Right renal cortex interstitium (tissue), 3 donors: ENCODE results near the gene SBNO2. TPM values are rescaled to one million over a fixed set of nuclear protein-coding genes. Genes with fewer than 3 reads are reported as not detected.

Experiments used
- DNase-seq, 3 donors: peaks; one replicate each; pipeline ENCODE4 v3.0.0-alpha.2; 2013; ENCODE audit warnings: low read depth in 3 of 3, low spot score in 2 of 3
- polyA plus RNA-seq, 3 donors: library from polyadenylated mRNA; unstranded; fragments of 120-200 nt; gene quantifications; one replicate each; pipeline ENCODE4 v1.2.1, GENCODE V29; 2013; ENCODE audit not compliant: insufficient read length in 3 of 3

SBNO2 gene
- polyA plus RNA-seq, 3 donors = 13.4 to 15.6 (median 14.6) TPM

DNA sequence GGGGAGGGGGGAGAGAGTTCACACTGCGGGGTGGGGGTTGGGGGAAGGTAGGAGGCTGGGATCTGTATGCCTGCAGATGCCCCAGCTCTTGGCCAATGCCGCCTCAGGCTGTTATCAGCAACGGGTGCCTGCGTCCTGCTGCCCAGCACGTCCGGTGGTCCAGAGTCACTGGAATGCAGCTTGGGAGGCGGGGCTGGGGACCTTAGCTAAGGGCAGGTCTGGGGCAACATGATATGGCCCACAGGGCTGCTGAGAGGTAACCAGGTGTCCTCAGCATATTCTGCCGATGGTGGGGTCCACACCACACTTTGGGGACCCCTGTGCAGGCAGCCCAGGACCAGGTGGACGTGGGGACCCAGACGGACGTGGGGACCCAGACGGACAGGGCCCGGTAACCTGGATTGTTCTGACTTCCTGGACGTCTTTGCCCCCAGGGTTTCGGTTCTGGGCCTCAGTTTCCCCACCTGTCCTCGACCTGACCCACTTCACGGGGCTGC lies 107.8 kb downstream of the SBNO2 start:
- DNase-seq = no peak

DNA sequence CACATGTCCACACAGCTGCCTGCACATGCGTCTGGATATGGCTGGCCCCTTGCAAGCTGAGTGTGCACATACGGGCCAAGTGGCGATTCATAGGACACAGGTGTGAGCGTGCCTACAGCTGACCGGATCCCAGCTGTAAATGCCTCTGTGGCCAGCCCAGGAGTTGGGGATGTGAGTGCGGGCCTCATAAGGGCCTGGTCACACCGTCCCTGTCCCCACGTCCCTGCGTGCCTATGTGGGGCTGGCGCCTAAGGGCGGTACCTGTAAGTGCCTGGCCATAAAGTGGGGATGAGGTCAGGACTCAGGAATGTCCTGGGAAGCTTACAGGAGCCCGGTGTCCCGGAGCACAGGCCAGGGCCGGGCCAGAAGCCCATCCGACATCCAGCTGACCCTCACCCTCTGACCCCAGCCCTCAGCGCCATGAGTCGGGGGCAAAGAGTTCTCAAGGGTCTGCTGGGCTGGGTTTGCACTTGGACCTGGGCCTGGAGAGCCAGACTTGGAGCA lies 108.4 kb downstream of the SBNO2 start:
- no peak for DNase-seq

DNA sequence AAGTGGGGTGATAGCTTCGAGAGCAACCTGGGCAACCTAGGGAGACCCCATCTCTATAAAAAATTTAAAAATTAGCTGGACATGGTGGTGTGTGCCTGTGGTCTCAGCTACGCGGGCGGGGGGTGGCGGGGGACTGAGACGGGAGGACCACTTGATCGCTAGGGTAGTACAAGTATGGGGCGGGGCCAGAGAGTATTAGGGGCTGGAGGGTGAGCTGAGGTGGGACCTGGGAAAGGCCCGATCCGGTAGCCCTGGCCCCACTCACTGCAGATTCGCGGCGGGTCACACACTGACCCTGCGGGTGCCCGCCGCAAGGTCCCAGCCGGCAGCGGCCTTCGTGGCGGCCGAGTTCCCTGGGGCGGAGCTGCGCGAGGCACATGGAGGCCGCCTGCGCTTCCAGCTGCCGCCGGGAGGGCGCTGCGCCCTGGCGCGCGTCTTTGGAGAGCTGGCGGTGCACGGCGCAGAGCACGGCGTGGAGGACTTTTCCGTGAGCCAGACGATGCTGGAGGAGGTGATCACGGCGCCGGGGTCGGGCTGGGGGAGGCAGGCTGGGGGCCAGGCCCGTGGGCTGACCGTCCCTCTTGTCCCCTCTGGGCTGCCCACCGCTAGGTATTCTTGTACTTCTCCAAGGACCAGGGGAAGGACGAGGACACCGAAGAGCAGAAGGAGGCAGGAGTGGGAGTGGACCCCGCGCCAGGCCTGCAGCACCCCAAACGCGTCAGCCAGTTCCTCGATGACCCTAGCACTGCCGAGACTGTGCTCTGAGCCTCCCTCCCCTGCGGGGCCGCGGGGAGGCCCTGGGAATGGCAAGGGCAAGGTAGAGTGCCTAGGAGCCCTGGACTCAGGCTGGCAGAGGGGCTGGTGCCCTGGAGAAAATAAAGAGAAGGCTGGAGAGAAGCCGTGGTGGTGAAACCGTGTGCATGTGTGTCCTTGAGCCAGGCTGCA lies 109.1 kb downstream of the SBNO2 start:
- no peak for DNase-seq

DNA sequence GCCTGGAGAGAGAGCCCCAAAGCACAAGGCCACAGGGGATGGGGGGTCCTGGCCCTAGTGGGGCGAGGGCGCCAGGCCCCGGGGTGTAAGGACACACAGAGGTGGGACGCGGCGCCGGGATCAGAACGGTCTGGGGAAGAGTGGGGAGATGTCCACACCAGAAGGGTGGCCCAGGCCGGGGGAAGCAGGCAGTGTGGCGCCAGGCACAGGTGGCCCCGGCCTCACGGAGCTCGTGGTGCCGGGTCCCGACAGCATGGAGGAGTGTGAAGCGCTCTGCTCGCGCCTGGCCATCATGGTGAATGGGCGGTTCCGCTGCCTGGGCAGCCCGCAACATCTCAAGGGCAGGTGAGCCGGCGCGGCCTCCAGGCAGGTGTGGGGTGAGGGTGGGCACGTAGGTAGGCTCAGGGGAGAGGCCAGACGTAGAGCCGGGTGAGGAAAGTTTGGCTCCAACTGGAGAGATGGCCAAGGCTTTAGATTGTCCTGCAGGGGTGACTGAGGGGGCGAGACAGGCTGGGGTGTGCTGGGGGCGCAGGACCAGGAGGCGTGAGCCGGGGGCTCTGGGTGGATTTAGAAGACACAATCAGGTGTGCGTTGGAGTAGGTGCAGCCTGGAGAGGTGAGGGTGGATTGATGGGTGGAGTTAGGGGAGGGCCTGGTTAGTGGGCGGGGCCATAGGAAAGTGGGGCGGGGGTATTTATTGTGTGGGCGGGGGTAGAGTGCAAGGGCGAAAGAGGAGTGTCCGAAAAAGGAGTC lies 110.0 kb downstream of the SBNO2 start:
- no peak for DNase-seq

DNA sequence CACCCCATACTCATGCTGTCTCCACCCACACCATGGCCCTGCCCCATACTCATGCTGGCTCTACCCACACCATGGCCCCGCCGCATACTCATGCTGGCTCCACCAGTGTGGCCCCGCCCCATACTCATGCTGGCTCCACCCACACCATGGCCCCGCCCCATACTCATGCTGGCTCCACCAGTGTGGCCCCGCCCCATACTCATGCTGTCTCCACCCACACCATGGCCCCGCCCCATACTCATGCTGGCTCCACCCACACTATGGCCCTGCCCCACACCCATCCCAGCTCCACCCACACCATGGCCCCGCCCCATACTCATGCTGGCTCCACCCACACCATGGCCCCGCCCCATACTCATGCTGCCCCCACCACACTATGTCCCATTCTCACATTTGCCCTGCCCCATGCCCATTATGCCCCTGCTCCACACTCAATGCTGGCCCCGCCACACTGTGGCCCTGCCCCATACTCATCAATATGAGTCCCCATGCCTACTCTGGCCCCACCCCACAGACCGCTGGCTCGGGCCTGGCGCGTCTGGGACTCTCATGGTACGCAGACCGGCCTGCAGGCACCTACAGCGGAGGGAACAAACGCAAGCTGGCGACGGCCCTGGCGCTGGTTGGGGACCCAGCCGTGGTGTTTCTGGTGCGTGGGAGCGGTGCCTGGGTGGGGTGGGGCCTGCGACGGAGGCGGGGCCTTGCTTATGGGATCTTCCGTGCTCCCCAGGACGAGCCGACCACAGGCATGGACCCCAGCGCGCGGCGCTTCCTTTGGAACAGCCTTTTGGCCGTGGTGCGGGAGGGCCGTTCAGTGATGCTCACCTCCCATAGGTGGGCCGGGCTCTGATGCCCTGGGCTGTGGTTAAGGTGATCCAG lies 110.8 kb downstream of the SBNO2 start:
- DNase-seq = no peak

DNA sequence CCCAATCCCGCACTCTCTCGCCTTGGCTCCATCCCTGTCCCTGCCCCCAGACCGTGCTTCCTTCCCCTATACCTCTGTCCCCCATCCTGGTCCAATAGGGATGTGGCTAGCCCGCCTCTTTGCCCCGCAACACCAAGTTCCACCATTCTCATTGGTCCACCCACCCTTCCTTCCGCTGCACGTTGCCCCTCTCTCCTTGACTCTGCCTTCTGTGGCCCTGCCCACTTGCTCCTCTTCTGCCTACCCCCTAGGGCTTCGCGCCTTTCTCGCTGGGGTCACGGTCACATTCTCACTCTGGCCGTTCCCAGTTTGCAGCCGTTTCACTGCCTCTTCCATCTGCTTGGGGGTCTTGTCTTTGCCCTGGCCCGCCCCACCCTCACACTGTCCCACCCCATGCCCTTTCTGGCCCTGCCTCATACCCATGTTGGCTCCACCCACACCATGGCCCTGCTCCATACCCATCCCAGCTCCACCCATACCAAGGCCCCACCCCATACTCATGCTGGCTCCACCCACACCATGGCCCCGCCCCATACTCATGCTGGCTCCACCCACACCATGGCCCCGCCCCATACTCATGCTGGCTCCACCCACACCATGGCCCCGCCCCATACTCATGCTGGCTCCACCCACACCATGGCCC lies 111.6 kb downstream of the SBNO2 start:
- DNase-seq = no peak

DNA sequence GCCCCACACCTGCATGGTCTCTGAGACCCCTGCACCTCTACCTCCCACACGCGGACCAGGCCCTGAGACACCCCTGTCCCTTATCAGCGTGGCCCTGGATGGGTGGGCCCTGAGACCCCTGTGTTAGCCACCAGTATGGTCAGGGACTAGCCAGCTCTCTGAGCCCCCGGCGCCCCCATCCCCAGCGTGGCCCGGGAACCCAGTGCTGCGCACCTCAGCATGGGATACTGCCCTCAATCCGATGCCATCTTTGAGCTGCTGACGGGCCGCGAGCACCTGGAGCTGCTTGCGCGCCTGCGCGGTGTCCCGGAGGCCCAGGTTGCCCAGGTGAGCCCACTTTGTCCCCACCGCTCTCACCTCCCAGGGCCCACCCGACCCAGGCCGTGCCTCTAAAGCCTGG lies 112.1 kb downstream of the SBNO2 start:
- no peak for DNase-seq

DNA sequence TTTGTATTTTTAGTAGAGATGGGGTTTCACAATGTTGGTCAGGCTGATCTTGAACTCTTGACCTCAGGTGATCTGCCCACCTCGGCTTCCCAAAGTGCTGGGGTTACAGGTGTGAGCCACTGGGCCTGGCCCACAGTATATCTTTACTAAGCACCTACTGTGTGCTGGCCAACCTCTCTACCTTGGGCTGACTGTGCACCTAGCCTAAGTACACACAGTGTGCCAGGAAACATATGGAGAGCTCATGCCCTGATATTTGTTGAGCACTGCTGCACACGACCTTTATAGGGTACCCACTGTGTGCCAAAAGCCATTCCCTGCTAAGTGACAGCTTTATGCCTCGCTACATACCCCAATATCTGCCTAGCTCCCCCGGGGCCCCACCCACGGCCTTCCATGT lies 113.4 kb downstream of the SBNO2 start:
- DNase-seq = no peak

DNA sequence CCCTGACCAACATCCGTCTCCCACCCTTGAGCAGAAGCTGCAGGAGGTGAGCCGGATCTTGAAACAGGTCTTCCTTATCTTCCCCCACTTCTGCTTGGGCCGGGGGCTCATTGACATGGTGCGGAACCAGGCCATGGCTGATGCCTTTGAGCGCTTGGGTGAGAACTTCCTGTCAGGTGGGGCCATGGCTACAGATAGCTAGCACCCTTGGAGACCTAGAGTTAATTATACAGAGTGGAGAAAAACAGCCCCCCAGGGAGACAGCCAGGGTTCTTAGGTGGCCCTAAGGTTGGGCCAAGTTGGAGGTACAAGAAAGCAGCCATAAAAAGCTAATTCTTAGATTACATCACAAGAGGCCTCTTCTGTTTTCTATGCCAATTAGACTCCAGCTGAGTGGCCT lies 116.0 kb downstream of the SBNO2 start:
- DNase-seq = no peak

Other genes with a start within 250 kb of the SBNO2 start
- 10 to 100 TPM; 16.2 to 18.9 (median 17.1) TPM for gene ARID3A, start 248.2 kb downstream of the SBNO2 start, polyA plus RNA-seq
- 10 to 100 TPM; 31.1 to 34.6 (median 34.3) TPM for gene WDR18, start 189.9 kb downstream of the SBNO2 start, polyA plus RNA-seq
- gene GRIN3B, start 173.8 kb downstream of the SBNO2 start, polyA plus RNA-seq = under 1 TPM; 0.37 to 0.38 (median 0.37) TPM
- gene TMEM259, start 153.1 kb downstream of the SBNO2 start, polyA plus RNA-seq = 100 to 1,000 TPM in 1 of 3 donors, 10 to 100 TPM in 2; 86.9 to 103 (median 93.5) TPM
- gene RNU6-2, start 152.7 kb downstream of the SBNO2 start, polyA plus RNA-seq = not detected
- 100 to 1,000 TPM; 151 to 175 (median 158) TPM for gene CNN2, start 147.7 kb downstream of the SBNO2 start, polyA plus RNA-seq
- gene ABCA7, start 134.2 kb downstream of the SBNO2 start, polyA plus RNA-seq = 1 to 10 TPM; 6.1 to 6.6 (median 6.5) TPM
- 10 to 100 TPM in 1 of 3 donors, 1 to 10 TPM in 2; 7.2 to 10.6 (median 9.1) TPM for gene ARHGAP45, start 107.1 kb downstream of the SBNO2 start, polyA plus RNA-seq
- 100 to 1,000 TPM; 128 to 161 (median 143) TPM for gene POLR2E, start 78.9 kb downstream of the SBNO2 start, polyA plus RNA-seq
- gene GPX4, start 70.3 kb downstream of the SBNO2 start, polyA plus RNA-seq = 100 to 1,000 TPM; 211 to 268 (median 248) TPM
- 10 to 100 TPM; 55.4 to 60.2 (median 60.1) TPM for gene STK11, start 31.5 kb upstream of the SBNO2 start, polyA plus RNA-seq
- gene CBARP, start 63.7 kb upstream of the SBNO2 start, polyA plus RNA-seq = 1 to 10 TPM in 1 of 3 donors, under 1 TPM in 2; 0.78 to 1.8 (median 0.90) TPM
- gene ATP5F1D, start 67.5 kb upstream of the SBNO2 start, polyA plus RNA-seq = 10 to 100 TPM; 65.9 to 89.4 (median 78.9) TPM
- 10 to 100 TPM; 38.0 to 41.7 (median 39.3) TPM for gene MIDN, start 74.3 kb upstream of the SBNO2 start, polyA plus RNA-seq
- 100 to 1,000 TPM; 737 to 892 (median 800) TPM for gene CIRBP, start 95.1 kb upstream of the SBNO2 start, polyA plus RNA-seq
- 10 to 100 TPM; 12.7 to 17.3 (median 14.5) TPM for gene FAM174C, start 101.3 kb upstream of the SBNO2 start, polyA plus RNA-seq
- gene EFNA2, start 111.6 kb upstream of the SBNO2 start, polyA plus RNA-seq = 1 to 10 TPM; 1.3 to 2.1 (median 1.3) TPM
- 10 to 100 TPM; 40.1 to 50.2 (median 42.7) TPM for gene NDUFS7, start 209.6 kb upstream of the SBNO2 start, polyA plus RNA-seq
- gene GAMT, start 227.3 kb upstream of the SBNO2 start, polyA plus RNA-seq = 10 to 100 TPM; 22.2 to 25.9 (median 25.8) TPM
- 10 to 100 TPM; 69.2 to 70.7 (median 69.7) TPM for gene DAZAP1, start 233.3 kb upstream of the SBNO2 start, polyA plus RNA-seq